ENCODE data around the gene NBPF1. TPM values are rescaled to one million over a fixed set of nuclear protein-coding genes. Genes with fewer than 3 reads are reported as not detected.

The NBPF1 gene
- total and polyA plus RNA-seq, 3 donors from 2014 or later: 75.6 to 109 (median 93.9) TPM

- H3K36me3 ChIP-seq (ENCODE audit: low read depth, missing control alignments): no peaks in the 10 kb centered on the region
- H3K4me1 ChIP-seq: peaks cover 5% of the 10 kb centered on the region
- H3K27me3 ChIP-seq: no peaks in the 10 kb centered on the region
- H3K4me3 ChIP-seq: no peak overlapping the region
- WGBS, 2 donors: 81 to 85% methylated on average over 15 of the region's 15 CpGs
- intact Hi-C loops (cut with DNase I; ENCODE audit: low total_unique reads): no loop called here
- H3K9me3 ChIP-seq: no peaks in the 10 kb centered on the region
- no peak overlapping the region for H3K27ac ChIP-seq
- no peak for DNase-seq
- TF ChIP-seq CTCF (IDR thresholded peaks at IDR 0.05) (no peak), POLR2A (IDR thresholded peaks at IDR 0.05) (no peak)
Observed at GRCh38 chr1:16618719-16619118, 5.4 kb upstream of the NBPF1 start.

GRCh38 chr1:16617778-16618580 is 4.6 kb upstream of the NBPF1 start:
- Histone ChIP-seq H3K27me3 (no peaks in the 10 kb centered on the region), H3K4me3 (no peak overlapping the region), H3K9me3 (no peaks in the 10 kb centered on the region), H3K4me1 (peaks cover 6% of the 10 kb centered on the region), H3K36me3 (ENCODE audit: low read depth, missing control alignments) (no peaks in the 10 kb centered on the region), H3K27ac (no peak overlapping the region)
- intact Hi-C loops (cut with DNase I; ENCODE audit: low total_unique reads): no loop called here
- DNase-seq: no peak
- no peak for TF ChIP-seq CTCF (IDR thresholded peaks at IDR 0.05)
- no peak for TF ChIP-seq POLR2A (IDR thresholded peaks at IDR 0.05)
- WGBS, 2 donors: 71 to 74% methylated on average over 7 of the region's 7 CpGs

GRCh38 chr1:16617114-16617631 is 3.8 kb upstream of the NBPF1 start:
- H3K36me3 ChIP-seq (ENCODE audit: low read depth, missing control alignments): no peaks in the 10 kb centered on the region
- peaks cover 10% of the 10 kb centered on the region for H3K4me1 ChIP-seq
- TF ChIP-seq POLR2A (IDR thresholded peaks at IDR 0.05) (no peak), CTCF (IDR thresholded peaks at IDR 0.05) (no peak)
- intact Hi-C loops (cut with DNase I; ENCODE audit: low total_unique reads): no loop called here
- DNase-seq: no peak
- H3K9me3 ChIP-seq: no peaks in the 10 kb centered on the region
- no peak overlapping the region for H3K4me3 ChIP-seq
- no peaks in the 10 kb centered on the region for H3K27me3 ChIP-seq
- 84 to 86% methylated on average over 20 of the region's 20 CpGs for whole genome bisulfite sequencing, 2 donors
- H3K27ac ChIP-seq: no peak overlapping the region

GRCh38 chr1:16615253-16616252 is 2.2 kb upstream of the NBPF1 start:
- WGBS, 2 donors: 82 to 83% methylated on average over 9 of the region's 9 CpGs
- Histone ChIP-seq H3K27me3 (no peaks in the 10 kb centered on the region), H3K27ac (no peak overlapping the region), H3K9me3 (no peaks in the 10 kb centered on the region), H3K36me3 (ENCODE audit: low read depth, missing control alignments) (no peaks in the 10 kb centered on the region), H3K4me1 (peaks cover 14% of the 10 kb centered on the region), H3K4me3 (no peak overlapping the region)
- intact Hi-C loops (cut with DNase I; ENCODE audit: low total_unique reads): no loop called here
- no peak for DNase-seq
- TF ChIP-seq CTCF (IDR thresholded peaks at IDR 0.05) (no peak), POLR2A (IDR thresholded peaks at IDR 0.05) (no peak)
